Measurements from ENCODE around the gene HHIPL1.

Gene HHIPL1

GRCh38 chr14:99644723-99645544, at the start of gene HHIPL1:
HHIPL1 (plus strand) TSS chr14:99645129; CDS start chr14:99645208, 79 bp downstream.
- H3K4me3 ChIP-seq (ENCODE audit: low read length): no peak within 1 kb of the TSS
- TF ChIP-seq ZNF274 (IDR thresholded peaks at IDR 0.05; ENCODE audit: low read depth, low read length): no peak

- H3K4me3 ChIP-seq (ENCODE audit: low read length): no peak overlapping the region
- TF ChIP-seq ZNF274 (IDR thresholded peaks at IDR 0.05; ENCODE audit: low read depth, low read length): no peak
These were observed 49.4 kb upstream of the HHIPL1 start for GRCh38 chr14:99595524-99595923.

GRCh38 chr14:99596071-99596627, 48.8 kb upstream of the HHIPL1 start:
- TF ChIP-seq ZNF274 (IDR thresholded peaks at IDR 0.05; ENCODE audit: low read depth, low read length): no peak
- no peak overlapping the region for H3K4me3 ChIP-seq (ENCODE audit: low read length)

GRCh38 chr14:99596772-99597171, 48.2 kb upstream of the HHIPL1 start:
- no peak for TF ChIP-seq ZNF274 (IDR thresholded peaks at IDR 0.05; ENCODE audit: low read depth, low read length)

GRCh38 chr14:99597911-99598600, 46.9 kb upstream of the HHIPL1 start:
- TF ChIP-seq ZNF274 (IDR thresholded peaks at IDR 0.05; ENCODE audit: low read depth, low read length): no peak
- no peak overlapping the region for H3K4me3 ChIP-seq (ENCODE audit: low read length)

More at GRCh38 chr14:99596772-99597171, 48.2 kb upstream of the HHIPL1 start:
- H3K4me3 ChIP-seq (ENCODE audit: low read length): no peak overlapping the region

GRCh38 chr14:99598774-99599173, 46.2 kb upstream of the HHIPL1 start:
- TF ChIP-seq ZNF274 (IDR thresholded peaks at IDR 0.05; ENCODE audit: low read depth, low read length): no peak
- H3K4me3 ChIP-seq (ENCODE audit: low read length): no peak overlapping the region

GRCh38 chr14:99599393-99599792, 45.5 kb upstream of the HHIPL1 start:
- no peak overlapping the region for H3K4me3 ChIP-seq (ENCODE audit: low read length)
- TF ChIP-seq ZNF274 (IDR thresholded peaks at IDR 0.05; ENCODE audit: low read depth, low read length): no peak

- TF ChIP-seq ZNF274 (IDR thresholded peaks at IDR 0.05; ENCODE audit: low read depth, low read length): no peak
- H3K4me3 ChIP-seq (ENCODE audit: low read length): no peak overlapping the region
These were observed 44.6 kb upstream of the HHIPL1 start for GRCh38 chr14:99600232-99600888.

- H3K4me3 ChIP-seq (ENCODE audit: low read length): no peak overlapping the region
- no peak for TF ChIP-seq ZNF274 (IDR thresholded peaks at IDR 0.05; ENCODE audit: low read depth, low read length)
These were observed 43.5 kb upstream of the HHIPL1 start for GRCh38 chr14:99601361-99601831.

- H3K4me3 ChIP-seq (ENCODE audit: low read length): no peak overlapping the region
- TF ChIP-seq ZNF274 (IDR thresholded peaks at IDR 0.05; ENCODE audit: low read depth, low read length): no peak
These were observed 42.7 kb upstream of the HHIPL1 start for GRCh38 chr14:99602054-99602787.

GRCh38 chr14:99602788-99603415, 42.0 kb upstream of the HHIPL1 start:
- no peak for TF ChIP-seq ZNF274 (IDR thresholded peaks at IDR 0.05; ENCODE audit: low read depth, low read length)
- H3K4me3 ChIP-seq (ENCODE audit: low read length): no peak overlapping the region

- TF ChIP-seq ZNF274 (IDR thresholded peaks at IDR 0.05; ENCODE audit: low read depth, low read length): no peak
- peak within 1 kb of the TSS; percentile 71 for H3K4me3 ChIP-seq (ENCODE audit: low read length)
These were observed 41.3 kb upstream of the HHIPL1 start, which contains the start of gene CCDC85C for GRCh38 chr14:99603471-99604277. CCDC85C (minus strand) TSS chr14:99604207; CDS start chr14:99603959, 248 bp downstream.
